Testis (tissue), 3 donors: ENCODE measurements around the gene RAB34. TPM values are rescaled to one million over a fixed set of nuclear protein-coding genes. Genes with fewer than 3 reads are reported as not detected.
"Not testable (repeated sequence)": the region's sequence is repeated elsewhere in the genome, so short reads cannot be mapped to it uniquely, and the experiment has no call there.

ENCODE experiments used
- DNase-seq: peaks from one replicate; pipeline ENCODE4 v3.0.0-alpha.2; 2019
- H3K27ac ChIP-seq, 2 donors: fragments of 200-600 bp; sonication (generic); one replicate each; pipeline ENCODE4 v1.5.1; 2019
- H3K27me3 ChIP-seq: fragments of 200-600 bp; sonication (generic); one replicate; pipeline ENCODE4 v1.5.1; 2019
- H3K36me3 ChIP-seq: fragments of 200-600 bp; sonication (generic); one replicate; pipeline ENCODE4 v1.5.1; 2017; ENCODE audit warnings: low read depth; ENCODE audit errors: missing control alignments
- H3K4me1 ChIP-seq: fragments of 200-600 bp; sonication (generic); one replicate; pipeline ENCODE4 v1.5.1; 2019
- H3K4me3 ChIP-seq, 2 donors: fragments of 200-600 bp; sonication (generic); one replicate each; pipeline ENCODE4 v1.5.1; 2017 to 2019
- H3K9me3 ChIP-seq: fragments of 200-600 bp; sonication (generic); one replicate; pipeline ENCODE4 v1.5.1; 2017
- POLR2A ChIP-seq: fragments of 450-650 bp; IDR thresholded peaks from one replicate; pipeline ENCODE4 v1.6.1; 2017; ENCODE audit warnings: antibody characterized with exemption, mild to moderate bottlenecking, moderate library complexity
- WGBS, 2 donors: methylation state at CpG; one replicate each; pipeline ENCODE4 v1.1.5; 2018; 5-methylcytosine and 5-hydroxymethylcytosine counted together
- intact Hi-C: fragments of 100-400 bp; cut with DNase I; formaldehyde crosslinking; loops from one replicate; pipeline ENCODE4 v1.15.1; 2023; ENCODE audit warnings: low total_unique reads
- polyA plus RNA-seq: library from polyadenylated mRNA; stranded (reverse); fragments of 350-450 nt; fragmentation: Illumina TruSeq; extraction: RNeasy Lipid Tissue Mini Kit (QIAGEN cat#74804); gene quantifications from one replicate; pipeline ENCODE4 v1.2.3, GENCODE V29; 2014; ENCODE audit warnings: low read depth, low replicate concordance; ENCODE audit not compliant: insufficient read depth
- total RNA-seq, 2 donors: library from RNA; depleted of rRNA; stranded (reverse); fragments of >200 nt; gene quantifications; one replicate each; pipeline ENCODE4 v1.2.3, GENCODE V29; 2016
- TF ChIP-seq, protein P1 (sequence below), 3 experiments: fragments of 450-650 bp in 2 of 3; fragments of 200-600 bp in 1 of 3; sonication (generic) in 1 of 3; IDR thresholded peaks; one replicate each; pipeline ENCODE4 v1.5.1; 2016 to 2019; ENCODE audit warnings: antibody characterized with exemption in 3 of 3, mild to moderate bottlenecking in 2 of 3, moderate library complexity in 1 of 3

RAB34 gene
- total and polyA plus RNA-seq, 3 donors from 2014 or later, result 30.4 to 47.3 (median 42.1) TPM

DNA sequence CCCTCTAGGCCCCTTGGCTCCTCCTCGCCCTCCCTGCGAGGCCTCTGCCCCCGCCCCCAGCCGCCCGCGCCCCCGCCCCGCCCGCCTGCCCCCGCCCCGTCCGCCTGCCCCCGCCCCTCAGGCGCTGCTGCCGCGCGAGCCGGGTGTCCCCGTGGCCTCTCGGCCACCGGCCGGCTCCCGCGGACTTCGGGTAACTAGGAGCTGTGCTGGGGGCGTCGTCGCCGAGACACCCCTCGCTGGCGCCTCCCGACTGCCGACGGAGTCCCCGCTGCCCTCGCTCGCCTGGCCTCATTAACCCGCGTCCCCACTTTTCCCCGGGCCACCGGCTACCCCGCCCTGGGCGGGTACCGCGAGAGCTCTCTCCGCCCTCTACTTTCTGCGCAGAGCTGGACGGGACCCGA, 8.6 kb upstream of the RAB34 start, which contains the start of gene TLCD1:
TSS of gene TLCD1 (minus strand) at position 8 of the 401 bp plus-strand sequence. CDS start 136 bp downstream, outside the sequence.
- peaks cover 26% of the 10 kb centered on the region for H3K4me1 ChIP-seq
- H3K9me3 ChIP-seq, result no peaks in the 10 kb centered on the region
- H3K36me3 ChIP-seq, result no peaks in the 10 kb centered on the region
- TF ChIP-seq, protein P1, sequence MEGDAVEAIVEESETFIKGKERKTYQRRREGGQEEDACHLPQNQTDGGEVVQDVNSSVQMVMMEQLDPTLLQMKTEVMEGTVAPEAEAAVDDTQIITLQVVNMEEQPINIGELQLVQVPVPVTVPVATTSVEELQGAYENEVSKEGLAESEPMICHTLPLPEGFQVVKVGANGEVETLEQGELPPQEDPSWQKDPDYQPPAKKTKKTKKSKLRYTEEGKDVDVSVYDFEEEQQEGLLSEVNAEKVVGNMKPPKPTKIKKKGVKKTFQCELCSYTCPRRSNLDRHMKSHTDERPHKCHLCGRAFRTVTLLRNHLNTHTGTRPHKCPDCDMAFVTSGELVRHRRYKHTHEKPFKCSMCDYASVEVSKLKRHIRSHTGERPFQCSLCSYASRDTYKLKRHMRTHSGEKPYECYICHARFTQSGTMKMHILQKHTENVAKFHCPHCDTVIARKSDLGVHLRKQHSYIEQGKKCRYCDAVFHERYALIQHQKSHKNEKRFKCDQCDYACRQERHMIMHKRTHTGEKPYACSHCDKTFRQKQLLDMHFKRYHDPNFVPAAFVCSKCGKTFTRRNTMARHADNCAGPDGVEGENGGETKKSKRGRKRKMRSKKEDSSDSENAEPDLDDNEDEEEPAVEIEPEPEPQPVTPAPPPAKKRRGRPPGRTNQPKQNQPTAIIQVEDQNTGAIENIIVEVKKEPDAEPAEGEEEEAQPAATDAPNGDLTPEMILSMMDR (IDR thresholded peaks at IDR 0.05), result no peak
- TF ChIP-seq POLR2A, result no peak
- DNase-seq, result peak; percentile 61
- no peaks in the 10 kb centered on the region for H3K27me3 ChIP-seq
- intact Hi-C loops, result no loop called here
- H3K27ac ChIP-seq, result peak within 1 kb of the TSS; percentile 25 to 77
- WGBS, 2 donors, result 0% methylated on average over 37 of the region's 49 CpGs; no CpG with 5 or more reads in 1 of the 2 donors
- H3K4me3 ChIP-seq, result peak within 1 kb of the TSS; percentile 71 to 82

DNA sequence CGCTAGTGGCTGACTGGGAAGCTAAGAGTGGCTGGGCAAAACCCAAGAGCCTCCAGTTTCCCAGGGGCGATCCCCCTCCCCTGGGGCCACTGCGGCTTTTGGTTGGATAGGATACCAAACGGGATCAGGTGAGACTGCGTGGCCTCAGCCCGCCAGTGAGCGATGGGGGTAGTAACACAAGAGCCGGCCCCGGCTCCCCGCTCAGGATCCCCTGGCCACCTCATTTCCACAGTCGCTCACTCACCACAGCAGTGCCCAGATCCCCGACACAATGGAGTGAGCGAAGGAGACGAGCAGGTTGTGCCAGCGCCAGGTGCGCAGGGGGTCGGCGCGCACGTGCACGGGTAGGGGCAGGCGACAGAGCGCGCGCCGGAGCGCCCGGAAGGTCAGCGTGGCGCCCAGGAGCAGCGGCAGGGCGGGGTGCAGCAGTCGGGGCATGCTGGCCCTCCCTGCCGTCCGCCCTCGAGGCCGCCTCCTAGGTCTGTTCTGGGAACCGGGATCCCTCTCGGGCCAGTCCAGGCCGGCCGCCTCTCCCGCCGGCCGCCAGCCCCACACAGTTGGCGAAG, 8.1 kb upstream of the RAB34 start:
- H3K27me3 ChIP-seq, result no peaks in the 10 kb centered on the region
- WGBS, 2 donors, result 2% methylated on average over 38 of the region's 45 CpGs; no CpG with 5 or more reads in 1 of the 2 donors
- no peaks in the 10 kb centered on the region for H3K9me3 ChIP-seq
- DNase-seq, result peak; percentile 49
- peak overlapping the region in 1 of 2 donors; percentile 77 for H3K27ac ChIP-seq
- H3K36me3 ChIP-seq, result no peaks in the 10 kb centered on the region
- peaks cover 31% of the 10 kb centered on the region for H3K4me1 ChIP-seq
- TF ChIP-seq POLR2A, result no peak
- TF ChIP-seq, protein P1 (IDR thresholded peaks at IDR 0.05), result no peak
- H3K4me3 ChIP-seq, result peak overlapping the region; percentile 71 to 82
- intact Hi-C loops, result no loop called here

DNA sequence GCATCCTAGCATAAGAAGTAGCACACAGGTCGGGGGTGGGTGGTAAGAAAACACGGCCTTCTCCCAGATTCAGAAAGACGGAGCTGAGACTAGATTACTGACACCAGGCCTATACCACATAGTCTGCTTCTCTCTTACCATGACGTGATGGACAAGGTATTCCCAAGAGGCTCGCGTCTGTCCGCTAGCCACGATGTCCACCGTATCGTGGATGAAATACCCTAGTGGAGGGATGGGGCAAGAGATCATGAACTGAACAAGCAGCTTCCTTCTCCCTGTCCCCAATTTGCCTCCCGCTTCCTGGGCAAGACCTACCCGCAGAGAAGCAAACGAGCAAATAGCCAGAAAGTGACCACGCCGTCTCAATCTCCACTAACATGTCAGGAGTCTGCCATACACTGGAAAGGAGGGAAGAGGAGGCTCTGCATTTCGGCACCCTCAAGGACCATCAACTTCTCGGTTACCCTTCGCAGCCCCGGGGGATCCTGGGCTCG, 7.5 kb upstream of the RAB34 start:
- intact Hi-C loops, result no loop called here
- no peak for DNase-seq
- Histone ChIP-seq H3K4me1 (peaks cover 32% of the 10 kb centered on the region), H3K27me3 (no peaks in the 10 kb centered on the region), H3K4me3 (peak overlapping the region in 1 of 2 donors; percentile 71), H3K36me3 (no peaks in the 10 kb centered on the region), H3K9me3 (no peaks in the 10 kb centered on the region), H3K27ac (peak overlapping the region in 1 of 2 donors; percentile 77)
- 13 to 24% methylated on average over 3 to 20 of the region's 20 CpGs for WGBS, 2 donors
- TF ChIP-seq POLR2A, result no peak

DNA sequence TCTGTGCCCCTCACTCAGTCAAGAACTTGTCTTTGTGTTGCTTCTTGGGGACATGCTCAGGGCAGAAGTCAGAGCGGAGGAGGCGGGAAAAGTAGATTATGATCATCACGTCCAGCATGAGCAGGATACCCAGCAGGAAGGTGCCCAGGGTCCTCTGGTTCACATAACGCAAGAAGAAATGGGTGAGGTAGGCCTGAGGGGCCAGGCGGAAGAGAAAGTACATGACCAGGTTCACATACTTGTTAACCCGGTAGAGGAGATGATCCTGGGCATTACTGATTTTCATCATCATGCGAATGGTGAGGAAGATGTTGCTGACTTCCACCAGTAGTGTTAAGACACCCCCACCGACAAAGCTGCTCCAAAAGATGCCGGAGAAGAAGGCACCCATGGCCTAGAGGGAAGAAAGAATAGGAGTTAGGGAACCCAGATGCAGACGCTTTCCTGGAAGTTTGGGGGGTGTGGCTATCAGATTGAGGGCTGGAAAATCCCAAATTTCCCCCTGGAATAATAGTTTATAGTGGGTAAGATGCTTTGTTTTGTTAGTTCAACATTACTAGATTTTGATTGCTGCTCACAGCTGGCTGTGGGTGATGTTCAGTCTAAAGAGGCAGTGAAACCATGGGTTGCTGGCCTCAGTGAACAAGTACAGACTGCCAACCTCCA, 7.0 kb upstream of the RAB34 start:
- no peak overlapping the region for H3K27ac ChIP-seq

DNA sequence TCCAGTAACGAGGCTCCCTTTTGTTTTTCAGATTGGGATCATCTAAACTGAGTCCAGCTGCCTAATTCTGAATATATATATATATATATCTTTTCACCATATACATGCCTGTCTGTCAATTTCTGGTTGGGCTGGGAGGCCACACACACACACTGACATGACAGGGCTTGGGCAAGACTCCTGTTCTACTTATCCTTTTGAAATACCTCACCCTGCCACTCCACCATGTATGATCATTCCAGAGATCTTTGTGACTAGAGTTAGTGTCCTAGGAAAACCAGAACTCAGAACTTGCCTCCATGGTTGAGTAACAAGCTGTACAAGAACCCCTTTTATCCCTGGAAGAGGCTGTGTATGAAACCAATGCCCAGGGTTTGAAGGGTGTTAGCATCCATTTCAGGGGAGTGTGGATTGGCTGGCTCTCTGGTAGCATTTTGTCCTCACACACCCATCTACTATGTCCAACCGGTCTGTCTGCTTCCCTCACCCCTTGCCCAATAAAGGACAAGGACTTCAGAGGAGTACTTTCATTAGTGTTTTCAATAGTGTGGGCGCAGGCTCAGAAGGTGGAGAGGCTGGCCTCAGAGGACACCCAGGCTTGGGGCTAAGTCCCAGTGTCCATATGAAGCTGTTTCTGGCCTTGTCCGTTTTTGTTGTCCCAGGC, 6.3 kb upstream of the RAB34 start:
- H3K27me3 ChIP-seq, intact Hi-C loops, H3K36me3 ChIP-seq, H3K9me3 ChIP-seq, H3K4me3 ChIP-seq, DNase-seq, H3K27ac ChIP-seq: not testable (repeated sequence)
- peaks cover 33% of the 10 kb centered on the region for H3K4me1 ChIP-seq
- 70 to 78% methylated on average over 4 of the region's 4 CpGs for WGBS, 2 donors

More for the DNA sequence above, 7.0 kb upstream of the RAB34 start:
- intact Hi-C loops, result no loop called here
- 75 to 81% methylated on average over 10 of the region's 10 CpGs for WGBS, 2 donors
- H3K4me3 ChIP-seq, result no peak overlapping the region
- peaks cover 32% of the 10 kb centered on the region for H3K4me1 ChIP-seq
- no peak for DNase-seq
- no peak for TF ChIP-seq POLR2A
- TF ChIP-seq, protein P1 (IDR thresholded peaks at IDR 0.05), result no peak
- no peaks in the 10 kb centered on the region for H3K36me3 ChIP-seq
- H3K9me3 ChIP-seq, result no peaks in the 10 kb centered on the region
- no peaks in the 10 kb centered on the region for H3K27me3 ChIP-seq
